GM21619 (cell line): ENCODE data around the gene LGR5.
A peak's percentile ranks its signal among the peaks of the same experiment; 100 is the strongest.

Experiments
- ATAC-seq: cut with Tn5 transposase; IDR thresholded peaks from one replicate; pipeline ENCODE4 v1.9.1; 2021; ENCODE audit not compliant: unreplicated experiment

Gene LGR5, protein sequence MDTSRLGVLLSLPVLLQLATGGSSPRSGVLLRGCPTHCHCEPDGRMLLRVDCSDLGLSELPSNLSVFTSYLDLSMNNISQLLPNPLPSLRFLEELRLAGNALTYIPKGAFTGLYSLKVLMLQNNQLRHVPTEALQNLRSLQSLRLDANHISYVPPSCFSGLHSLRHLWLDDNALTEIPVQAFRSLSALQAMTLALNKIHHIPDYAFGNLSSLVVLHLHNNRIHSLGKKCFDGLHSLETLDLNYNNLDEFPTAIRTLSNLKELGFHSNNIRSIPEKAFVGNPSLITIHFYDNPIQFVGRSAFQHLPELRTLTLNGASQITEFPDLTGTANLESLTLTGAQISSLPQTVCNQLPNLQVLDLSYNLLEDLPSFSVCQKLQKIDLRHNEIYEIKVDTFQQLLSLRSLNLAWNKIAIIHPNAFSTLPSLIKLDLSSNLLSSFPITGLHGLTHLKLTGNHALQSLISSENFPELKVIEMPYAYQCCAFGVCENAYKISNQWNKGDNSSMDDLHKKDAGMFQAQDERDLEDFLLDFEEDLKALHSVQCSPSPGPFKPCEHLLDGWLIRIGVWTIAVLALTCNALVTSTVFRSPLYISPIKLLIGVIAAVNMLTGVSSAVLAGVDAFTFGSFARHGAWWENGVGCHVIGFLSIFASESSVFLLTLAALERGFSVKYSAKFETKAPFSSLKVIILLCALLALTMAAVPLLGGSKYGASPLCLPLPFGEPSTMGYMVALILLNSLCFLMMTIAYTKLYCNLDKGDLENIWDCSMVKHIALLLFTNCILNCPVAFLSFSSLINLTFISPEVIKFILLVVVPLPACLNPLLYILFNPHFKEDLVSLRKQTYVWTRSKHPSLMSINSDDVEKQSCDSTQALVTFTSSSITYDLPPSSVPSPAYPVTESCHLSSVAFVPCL

GRCh38 chr12:71439613-71440344 is at the start of gene LGR5:
Gene LGR5, plus strand, starts transcription at chr12:71439798. Its CDS starts 283 bp downstream, at chr12:71440081.
- ATAC-seq, result no peak

DNA sequence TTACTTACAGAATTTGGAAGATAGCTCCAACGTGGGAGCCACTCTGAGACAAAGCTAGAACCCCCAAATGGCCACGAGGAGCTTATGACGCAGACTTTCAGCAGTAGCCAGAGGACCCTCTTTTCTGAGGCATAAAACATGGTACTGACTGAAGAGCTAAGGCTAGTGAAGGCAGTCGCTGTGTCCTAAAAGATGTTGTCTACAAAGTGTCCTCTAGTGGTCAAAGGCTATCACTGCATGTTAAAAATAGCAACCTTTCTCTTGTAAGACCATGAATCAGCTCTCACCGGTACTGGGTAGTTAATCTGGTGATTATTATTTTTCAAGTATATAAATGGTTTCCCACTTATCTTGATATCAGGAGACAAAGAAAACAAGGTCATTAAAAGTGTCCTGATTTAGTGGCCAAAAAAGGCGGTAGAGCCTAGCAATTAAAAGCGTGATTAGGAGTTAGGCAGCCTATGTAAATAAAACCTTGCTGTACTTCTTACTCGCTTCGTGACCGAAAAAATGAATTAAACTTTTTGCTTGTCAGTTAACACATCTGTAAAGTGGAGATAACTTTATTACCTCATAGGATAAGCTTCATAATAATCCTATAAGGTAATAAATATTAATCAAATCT is 47.0 kb upstream of the LGR5 start:
- ATAC-seq, result peak; percentile 95

- no peak for ATAC-seq
Measured at GRCh38 chr12:71393625-71394024, 46.0 kb upstream of the LGR5 start.

DNA sequence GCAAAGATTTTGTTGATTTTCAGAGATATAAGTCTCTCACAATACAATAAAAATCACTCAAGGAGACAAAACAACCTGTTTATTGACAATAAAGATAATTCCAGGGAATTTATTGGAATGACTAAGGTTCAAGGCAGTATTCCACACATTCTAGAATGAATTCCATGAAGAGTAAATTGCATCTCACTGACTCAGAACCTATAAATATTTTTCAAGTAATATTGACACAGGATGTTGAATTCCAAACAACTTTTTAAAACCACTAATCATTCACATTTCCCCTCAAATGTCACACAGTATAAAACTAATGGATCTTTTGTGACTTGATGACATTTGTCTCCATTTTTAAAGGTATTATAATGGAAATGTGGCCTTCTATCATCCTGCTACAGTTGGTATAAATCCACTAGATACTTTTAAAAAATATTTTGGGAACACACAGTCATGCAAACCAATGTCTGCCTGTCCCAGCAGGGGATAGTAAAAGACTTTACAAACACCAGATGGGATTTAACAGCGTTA is 42.1 kb upstream of the LGR5 start:
- ATAC-seq, result no peak

DNA sequence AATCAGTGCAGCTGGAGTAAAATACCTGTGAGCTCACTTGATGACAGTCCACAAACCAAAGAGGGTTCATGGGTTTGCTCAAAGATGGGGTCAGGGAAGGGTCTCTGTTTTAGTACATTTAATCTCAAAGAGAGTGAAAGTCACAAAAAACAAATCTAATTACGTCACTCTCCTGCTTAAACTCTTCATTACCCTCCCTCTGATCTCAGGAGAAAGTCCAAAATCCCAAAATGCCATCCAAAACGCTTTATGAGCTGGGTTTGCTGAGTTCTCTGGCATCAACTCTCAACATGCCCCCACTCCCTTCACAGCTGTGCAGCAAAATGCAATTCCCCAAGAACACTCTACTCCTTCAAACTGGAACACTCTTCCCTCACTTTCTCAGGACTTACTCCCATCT is 40.4 kb upstream of the LGR5 start:
- no peak for ATAC-seq

GRCh38 chr12:71400481-71400880 is 39.1 kb upstream of the LGR5 start:
- no peak for ATAC-seq

DNA sequence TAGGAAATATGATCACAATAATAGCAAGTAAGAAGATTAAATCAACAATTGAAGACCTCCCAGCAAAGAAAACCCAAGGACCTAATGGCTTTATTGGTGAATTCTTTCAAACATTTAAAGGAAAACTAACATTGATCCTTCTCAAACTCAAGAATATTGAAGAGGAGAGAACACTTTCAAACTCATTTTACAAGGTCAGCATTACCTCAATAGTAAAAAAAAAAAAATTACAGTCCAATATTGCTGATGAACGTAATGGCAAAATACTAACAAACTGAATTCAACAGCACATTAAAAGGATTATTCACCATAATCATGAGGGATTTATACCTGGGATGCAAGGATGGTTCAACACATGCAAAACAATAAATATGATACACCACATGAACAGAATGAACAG is 33.7 kb upstream of the LGR5 start:
- ATAC-seq, result no peak

- ATAC-seq, result no peak
Measured at GRCh38 chr12:71407732-71408131, 31.9 kb upstream of the LGR5 start.

- ATAC-seq, result no peak
Measured at GRCh38 chr12:71410844-71411243, 28.8 kb upstream of the LGR5 start.

DNA sequence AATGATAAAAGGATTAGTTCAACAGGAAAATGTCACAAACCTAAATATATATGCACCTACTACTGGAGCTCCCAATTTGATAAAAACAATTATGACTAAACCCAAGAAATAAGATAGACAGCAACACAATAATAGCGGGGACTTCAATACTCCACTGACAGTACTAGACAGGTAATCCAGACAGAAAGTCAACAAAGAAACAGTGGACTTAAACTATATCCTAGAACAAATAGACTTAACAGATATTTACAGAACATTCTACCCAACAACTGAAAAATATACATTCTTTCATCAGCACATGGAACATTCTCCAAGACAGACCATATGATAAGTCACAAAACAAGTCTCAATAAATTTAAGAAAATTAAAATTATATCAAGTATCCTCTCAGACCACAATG is 28.0 kb upstream of the LGR5 start:
- no peak for ATAC-seq

- peak; percentile 92 for ATAC-seq
Measured at GRCh38 chr12:71415336-71416231, 24.0 kb upstream of the LGR5 start.

DNA sequence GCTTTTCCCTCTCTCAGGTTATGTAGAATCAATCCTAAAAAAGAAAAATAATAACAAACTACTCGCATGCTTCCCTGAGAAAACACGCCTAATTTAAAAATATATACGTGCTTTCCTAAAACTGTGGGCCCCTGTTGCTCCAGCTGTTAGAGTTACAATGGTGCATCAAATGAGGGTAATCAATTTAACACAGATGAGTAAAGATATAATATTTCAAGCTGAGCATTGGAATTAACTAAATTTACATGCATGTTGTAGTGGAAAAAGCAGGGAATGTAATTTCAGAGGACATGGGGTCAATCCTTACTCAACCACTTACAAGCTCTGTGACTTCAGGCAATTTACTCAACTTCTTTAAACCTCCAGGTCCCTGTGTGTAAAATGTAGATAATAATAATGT is 22.4 kb upstream of the LGR5 start:
- ATAC-seq, result no peak

GRCh38 chr12:71420775-71421406 is 18.7 kb upstream of the LGR5 start:
- ATAC-seq, result no peak

DNA sequence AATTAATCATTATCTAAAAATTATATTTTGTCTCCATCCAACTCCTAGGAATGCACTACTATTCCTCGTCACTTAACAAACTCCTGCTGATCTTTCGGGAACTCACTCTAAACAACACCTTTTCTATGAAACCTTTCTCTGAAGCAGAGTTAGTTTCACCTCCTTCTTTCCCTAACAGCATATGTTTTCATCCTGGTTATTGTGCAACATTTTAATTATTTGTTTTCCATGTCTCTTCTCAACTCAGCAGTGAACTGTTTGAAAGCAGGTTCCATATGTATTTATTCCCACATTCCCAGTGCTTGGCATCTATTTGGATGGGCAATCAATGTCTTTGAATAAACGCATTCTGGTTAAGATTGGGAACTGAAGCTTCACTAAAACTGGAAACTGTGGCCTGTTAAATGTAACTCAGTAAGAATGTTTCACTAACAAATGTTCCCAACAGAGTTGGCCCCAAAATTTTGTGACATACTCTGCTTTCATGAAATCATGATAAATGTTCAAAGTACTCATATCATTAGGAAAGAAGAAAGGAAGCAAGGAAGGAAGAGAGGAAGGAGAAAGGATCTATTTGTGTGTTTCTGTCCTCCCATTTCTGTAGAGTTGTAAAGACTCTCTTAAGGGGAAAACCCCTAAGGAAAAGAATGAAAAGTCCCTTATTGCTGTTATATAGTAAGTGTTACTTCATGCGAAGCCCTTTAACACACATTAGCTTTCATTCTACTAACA is 13.9 kb upstream of the LGR5 start:
- ATAC-seq, result no peak

DNA sequence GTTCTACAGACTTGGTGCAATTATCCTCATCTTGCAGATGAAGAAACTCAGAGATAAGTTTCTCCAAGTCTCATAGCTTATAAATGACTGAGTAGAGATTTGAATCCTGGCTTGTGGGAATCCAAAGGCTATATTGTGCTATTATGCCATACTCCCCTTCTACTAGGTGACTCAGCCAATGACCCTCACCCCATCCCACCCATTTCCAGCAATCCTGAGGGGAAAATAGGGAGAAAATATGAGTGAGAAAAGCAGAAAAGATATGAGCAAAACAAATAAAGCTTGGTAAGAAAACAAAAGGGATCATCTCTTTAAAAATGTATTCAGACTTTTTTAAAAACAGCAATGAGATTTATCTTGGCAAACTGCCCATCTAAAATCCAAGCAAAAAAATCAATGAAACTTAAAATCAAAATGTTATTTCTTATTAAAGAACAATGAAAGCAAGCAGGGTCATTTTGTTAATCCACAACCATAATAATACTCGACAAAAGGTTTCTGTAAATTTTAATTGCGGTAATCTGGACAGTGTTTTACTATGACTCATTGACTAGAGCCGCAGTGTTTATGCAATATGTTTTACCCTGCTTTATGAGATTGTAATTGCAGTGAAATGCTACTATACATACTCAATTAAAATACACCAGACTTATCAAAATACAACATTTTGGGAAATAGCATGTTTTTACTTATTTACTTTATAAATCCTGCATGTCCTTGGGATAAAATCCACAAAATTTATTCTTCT is 13.1 kb upstream of the LGR5 start:
- ATAC-seq, result no peak

DNA sequence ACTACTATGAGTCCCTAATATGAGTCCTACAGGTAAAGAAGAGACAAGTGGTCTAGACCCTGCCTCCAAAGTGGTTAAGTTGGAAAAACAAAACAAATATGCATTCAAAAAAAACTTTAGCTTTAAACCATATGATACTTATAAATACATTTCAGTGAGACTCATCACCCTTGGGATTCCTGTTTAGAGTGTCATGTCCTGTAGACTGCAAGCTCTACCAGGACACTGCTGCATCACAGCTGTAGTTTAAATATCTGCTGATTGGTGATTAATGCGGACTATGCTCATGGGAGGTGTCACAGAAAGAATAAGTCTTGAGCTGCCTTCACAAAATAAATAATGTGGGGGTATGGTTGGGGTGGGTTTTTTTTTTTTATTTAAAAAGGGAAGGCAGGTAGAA is 8.8 kb upstream of the LGR5 start:
- no peak for ATAC-seq

DNA sequence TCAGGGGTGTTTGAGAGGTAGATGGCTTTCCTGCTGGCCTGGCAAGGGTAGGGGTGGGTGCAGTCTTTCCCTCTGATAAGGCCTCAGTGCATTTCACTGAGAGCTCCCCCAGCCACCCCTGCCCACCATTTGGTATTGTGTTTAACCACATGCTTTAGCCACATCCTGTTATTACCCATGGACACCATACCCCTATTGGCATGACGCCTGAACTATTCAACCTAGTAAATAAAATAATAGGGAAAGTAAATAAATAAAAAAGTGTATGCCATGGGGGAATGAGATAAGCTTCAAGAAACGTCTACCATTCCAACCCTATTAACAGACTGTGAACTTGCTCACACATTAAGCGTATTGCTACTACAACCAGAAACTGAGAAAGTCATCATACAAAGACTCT is 7.6 kb upstream of the LGR5 start:
- ATAC-seq, result no peak

DNA sequence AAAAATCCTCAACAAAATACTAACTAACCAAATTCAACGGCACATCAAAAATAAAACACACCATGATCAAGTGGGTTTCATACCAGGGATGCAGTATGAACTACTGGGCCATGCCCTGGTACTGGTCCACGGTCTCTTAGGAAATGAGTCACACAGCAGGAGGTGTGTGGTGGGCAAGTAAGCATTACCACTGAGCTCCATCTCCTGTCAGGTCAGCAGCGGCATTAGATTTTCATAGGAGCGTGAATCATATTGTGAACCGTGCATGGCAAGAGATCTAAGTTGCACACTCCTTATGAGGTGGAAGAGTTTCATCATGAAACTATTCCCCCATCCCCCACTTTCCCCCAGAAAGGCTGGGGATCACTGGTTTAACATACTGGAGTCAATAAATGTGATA is 6.7 kb upstream of the LGR5 start:
- ATAC-seq, result no peak
